T-helper 1 cell (primary cell): ENCODE data around the gene BIN2.
"Not testable (repeated sequence)": the region's sequence is repeated elsewhere in the genome, so short reads cannot be mapped to it uniquely, and the experiment has no call there.

Experiments used
- DNase-seq, 5 donors: peaks; one replicate each; pipeline ENCODE4 v3.0.0-alpha.2; 2012 to 2020

Gene BIN2

DNA sequence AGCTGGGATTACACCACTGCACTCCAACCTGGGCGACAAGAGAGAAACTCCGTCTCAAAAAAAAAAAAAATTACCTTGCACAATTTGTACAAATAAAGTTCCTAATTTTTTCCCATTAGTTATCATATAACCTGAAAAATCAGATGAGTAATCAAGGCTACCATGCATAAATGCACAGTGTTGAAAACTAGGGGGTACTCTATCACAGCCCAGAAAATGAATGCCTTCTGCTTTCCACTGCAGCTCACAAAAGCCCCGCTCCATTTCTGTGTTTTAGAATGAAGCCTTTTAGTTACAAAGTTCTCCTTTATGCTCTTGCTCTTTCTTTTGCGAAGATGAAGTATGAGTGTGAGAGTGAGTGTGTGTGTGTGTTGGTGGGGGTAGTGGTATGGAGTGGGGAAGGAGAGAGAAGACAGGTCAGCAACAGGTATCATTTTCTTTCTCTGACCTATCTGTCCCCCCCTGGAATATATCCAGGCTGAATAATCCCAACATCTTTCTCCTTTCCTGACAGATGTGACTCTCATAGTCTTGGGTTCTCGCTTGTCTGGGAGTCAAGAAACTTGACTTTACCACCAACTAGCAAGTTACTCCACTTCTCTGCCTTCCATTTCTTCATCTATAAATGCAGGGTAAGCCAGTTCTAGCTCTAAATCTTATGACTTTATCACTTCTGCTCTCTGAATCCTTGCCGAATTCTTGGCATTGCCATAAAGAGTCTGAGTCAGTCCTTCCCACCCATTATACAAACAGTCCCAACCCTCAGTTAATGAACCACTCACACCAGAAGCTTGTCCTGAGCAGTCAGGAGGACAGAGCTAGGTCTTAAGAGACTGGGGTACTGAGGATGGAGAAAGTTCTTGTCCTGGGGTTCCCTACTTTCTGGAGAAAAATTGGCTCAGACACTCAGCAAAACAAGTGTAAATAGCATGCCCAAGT is 16.1 kb downstream of the BIN2 start:
- DNase-seq = no peak

DNA sequence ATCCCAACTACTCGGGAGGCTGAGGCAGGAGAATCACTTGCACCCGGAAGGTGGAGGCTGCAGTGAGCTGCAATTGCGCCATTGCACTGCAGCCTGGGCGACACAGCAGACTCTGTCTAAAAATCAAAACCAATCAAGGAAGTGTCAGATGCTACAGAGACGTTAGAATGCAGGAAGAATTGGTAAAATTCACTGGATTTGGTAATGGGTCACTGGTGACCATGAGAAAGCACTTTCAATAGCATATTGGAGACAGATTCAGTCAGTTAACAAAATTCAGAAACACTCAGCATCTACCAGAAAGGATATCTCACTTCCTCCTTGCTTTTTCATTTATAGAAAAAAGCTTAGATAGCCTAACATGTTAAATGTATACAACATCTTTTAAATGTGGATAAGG is 17.5 kb downstream of the BIN2 start:
- no peak for DNase-seq

DNA sequence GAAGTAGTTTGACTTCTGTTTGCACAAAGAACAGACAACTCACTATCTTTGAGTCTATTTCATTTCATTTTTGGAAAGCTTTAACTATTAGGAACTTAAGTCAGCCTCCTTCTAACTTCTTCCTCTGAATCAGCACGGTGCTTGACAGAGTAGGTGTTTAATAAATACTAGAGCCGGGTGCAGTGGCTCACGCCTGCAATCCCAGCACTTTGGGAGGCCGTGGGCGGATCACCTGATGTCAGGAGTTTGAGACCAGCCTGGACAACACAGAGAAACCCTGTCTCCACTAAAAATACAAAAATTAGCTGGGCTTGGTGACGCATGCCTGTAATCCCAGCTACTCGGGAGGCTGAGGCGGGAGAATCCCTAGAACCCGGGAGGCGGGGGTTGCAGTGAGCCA is 23.2 kb downstream of the BIN2 start:
- not testable (repeated sequence) for DNase-seq

DNA sequence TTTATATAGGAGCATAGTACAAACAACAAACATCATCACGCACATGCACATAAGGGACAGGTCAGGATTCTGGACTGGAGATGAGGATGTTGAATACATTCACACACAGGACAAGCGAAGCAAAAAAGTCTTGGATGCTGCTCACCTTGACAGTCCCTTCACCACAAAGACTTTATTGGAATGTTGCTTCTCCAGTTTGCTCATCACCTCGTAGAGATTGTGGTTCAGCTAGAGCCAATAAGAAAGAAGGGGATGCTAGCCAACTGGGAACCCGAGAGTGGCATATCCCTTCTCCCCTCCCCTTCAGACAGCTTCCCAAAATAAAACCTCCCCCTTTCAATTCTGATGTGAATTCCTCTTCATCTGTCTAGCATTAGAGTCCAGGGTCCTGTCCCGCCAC is 28.3 kb downstream of the BIN2 start:
- DNase-seq = no peak

DNA sequence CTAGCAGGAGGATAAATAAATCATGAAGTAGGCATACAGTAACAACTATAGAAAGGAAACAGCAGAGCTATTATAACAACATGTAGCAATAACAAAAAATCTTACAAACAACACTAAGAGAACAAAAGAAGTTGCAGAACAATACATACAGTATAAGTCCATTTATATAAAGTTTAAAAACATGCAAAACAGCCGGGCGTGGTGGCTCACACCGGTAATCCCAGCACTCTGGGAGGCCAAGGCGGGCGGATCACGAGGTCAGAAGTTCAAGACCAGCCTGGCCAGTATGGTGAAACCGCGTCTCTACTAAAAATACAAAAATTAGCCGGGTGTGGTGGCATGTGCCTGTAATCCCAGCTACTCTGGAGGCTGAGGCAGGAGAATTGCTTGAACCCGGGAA is 29.9 kb downstream of the BIN2 start:
- DNase-seq = not testable (repeated sequence)

DNA sequence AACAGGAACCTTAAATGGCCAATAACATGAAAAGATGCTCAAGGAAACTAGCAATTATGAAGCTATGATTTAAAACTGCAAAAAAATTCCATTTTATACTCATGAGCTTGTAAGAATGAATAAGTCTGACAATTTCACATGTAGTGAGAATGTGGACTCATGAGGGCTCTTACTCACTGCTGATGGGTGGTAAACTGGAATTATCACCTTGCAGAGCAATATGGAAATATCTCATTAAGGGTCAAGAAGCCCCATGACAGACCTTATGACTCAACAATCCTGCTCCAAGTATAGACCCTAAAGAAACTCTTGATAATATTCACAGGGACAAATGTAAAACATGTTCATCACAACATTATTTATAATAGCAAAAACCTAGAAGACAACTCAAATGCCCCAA is 30.3 kb downstream of the BIN2 start:
- no peak for DNase-seq

DNA sequence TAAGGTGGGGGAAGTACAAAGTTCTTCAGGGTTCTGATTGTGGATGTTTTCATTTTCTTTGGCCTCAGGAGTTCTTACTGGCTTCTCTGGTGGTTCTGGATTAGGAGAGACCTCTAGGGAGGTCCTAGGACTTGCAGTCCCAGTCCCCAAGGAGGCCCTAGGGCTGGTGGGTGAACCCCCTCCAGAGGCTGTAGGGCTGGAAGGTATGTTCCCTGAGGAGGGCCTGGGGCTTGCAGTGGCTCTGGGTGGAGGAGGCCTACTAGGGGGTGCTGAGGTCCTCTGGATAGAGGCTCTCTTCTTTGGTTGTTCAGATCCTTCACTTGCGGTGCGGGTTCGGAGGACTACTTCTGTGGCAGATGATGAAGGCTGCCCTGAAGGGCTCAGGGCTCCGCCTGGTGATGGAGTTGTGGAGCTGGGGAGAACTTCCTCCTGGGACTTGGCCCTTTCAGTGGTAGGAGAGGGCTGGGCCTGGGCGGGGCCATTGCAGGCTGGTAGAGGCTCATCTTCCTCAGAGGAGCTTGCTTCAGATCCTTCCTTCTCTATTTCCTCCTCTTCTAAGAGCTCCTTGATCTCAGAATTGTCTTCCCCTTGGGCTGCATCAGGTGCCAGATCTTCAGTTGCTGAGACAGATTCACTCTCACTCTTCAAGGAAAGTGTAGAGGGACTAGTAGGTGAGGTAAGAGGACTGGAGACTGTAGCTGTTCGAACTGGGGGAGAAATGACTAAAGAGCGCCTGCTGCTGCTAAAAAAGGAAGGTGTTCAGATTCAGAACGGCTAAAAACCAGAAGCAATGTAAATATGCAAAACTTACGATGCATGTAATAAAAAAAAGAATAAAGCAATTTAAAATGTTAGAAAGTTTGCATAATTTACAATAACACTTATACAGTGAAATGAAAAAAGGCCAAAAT is 32.1 kb downstream of the BIN2 start:
- DNase-seq = not testable (repeated sequence)

- no peak for DNase-seq
These were observed 38.1 kb downstream of the BIN2 start for GRCh38 chr12:51285843-51286242.

GRCh38 chr12:51281202-51281924 is 42.6 kb downstream of the BIN2 start:
- DNase-seq = no peak

DNA sequence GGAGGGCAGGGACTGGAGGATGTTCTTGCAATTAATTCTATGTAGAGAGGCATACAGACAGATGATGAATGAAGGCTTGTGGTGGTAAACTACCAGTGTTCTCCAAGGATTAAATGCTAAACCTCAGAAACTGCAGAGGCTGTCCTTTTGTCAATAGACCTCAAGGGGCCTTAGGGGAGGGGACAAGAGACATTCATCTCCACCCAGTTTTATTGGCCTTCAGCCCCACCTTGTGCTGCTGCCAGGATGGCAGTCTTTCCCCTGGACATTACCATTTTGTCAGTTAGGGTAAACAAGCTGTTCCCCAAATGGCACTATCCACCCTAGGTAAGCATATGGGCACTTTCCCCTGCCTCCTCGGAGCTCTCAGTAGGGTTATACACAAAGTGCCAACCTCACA is 48.9 kb downstream of the BIN2 start:
- no peak for DNase-seq

GRCh38 chr12:51272810-51273209 is 51.2 kb downstream of the BIN2 start:
- not testable (repeated sequence) for DNase-seq

DNA sequence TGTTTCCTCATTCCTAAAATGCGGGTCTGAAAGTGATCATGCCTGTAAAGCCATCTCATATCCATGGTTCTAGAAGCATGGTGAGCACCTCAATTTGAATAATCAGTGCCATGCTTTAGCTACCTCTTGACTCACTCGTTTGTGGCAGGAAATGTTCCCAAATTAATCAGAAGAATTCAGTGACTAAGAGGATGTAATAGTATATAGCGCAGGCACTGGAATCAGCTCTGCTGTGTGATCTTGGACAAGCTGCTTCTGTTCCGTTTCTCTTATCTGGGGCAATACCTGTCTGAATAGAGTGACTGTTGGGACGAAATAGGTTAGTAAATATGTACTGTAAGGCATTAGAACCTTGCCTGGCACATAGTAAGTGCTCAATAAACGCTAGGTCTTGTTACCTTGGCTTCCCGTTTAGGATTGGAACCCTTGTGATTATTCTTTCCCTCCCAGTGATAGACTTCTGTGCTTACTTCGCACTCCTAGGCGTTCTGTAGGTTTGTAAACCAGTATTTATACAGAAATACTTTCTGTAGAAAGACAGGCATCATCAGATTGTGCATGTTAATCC is 52.9 kb downstream of the BIN2 start:
- DNase-seq = no peak

GRCh38 chr12:51270067-51270950 is 53.7 kb downstream of the BIN2 start, which contains the start of gene SMAGP:
TSS of gene SMAGP (minus strand) at chr12:51270415. CDS start at chr12:51269278, 1,137 bp downstream.
- peak; percentile 24 to 43 (median 32) for DNase-seq

DNA sequence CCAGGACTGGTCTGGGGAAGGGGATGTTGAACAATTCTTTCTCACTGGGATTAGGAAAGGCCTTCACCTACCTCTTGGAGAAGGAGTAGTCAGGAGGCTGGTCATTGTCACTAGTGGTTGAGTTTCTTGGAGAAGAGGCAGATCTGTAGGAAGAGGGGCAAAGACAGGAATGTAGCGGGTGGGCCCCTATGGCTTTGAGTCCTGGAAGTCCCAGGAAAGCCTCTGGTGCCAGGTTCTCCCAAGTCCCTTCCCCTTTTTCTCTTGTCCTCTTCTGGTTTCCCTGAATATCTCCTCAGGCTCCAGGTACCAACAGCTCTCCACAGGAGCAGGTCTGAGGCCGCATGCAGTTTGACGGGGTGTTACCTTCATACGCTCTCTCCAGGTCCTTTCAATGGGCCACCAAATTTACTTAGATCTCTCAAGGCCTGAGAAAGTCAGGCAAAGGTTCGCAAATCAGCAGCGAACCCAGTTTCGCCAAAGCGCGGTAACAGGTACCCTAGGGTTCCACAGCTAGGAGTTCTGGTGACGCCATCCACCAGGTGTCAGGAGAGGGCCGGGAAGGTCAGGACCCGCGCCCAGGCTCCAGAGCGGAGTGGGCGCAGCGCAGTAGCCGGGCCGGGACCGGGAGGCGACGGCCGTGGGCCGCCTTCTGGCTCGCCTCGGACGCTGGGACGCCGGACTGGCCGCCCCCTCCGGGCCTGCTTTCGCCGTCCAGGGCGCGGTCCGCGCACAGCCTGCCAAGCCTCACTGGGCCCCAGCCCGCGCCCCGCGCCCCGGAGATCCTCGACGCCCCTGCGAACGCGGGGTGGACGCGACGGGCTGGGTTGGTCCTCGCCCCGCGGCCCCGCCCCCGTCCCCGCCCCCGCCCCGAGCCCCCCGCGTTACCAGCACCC is 54.6 kb downstream of the BIN2 start:
- peak; percentile 19 to 52 (median 49) for DNase-seq

- peak in 1 of 5 donors; percentile 56 for DNase-seq
These were observed 59.0 kb downstream of the BIN2 start for GRCh38 chr12:51265024-51265423.

DNA sequence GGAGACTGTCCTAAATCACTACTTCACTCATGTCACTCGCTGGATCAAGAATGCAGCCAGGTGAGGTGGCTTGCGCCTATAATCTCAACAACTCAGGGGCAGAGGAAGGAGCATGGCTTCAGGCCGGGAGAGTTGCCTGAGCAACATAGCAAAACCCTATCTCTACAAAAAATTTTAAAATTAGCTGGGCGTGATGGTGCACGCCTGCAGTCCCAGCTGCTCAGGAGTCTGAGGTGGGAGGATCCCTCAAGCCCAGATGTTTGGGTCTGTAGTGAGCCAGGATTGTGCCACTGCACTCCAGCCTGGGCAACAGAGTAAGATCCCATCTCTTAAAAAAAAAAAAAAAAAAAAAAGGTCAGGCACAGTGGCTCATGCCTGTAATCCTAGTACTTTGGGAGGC is 59.7 kb downstream of the BIN2 start:
- no peak for DNase-seq

DNA sequence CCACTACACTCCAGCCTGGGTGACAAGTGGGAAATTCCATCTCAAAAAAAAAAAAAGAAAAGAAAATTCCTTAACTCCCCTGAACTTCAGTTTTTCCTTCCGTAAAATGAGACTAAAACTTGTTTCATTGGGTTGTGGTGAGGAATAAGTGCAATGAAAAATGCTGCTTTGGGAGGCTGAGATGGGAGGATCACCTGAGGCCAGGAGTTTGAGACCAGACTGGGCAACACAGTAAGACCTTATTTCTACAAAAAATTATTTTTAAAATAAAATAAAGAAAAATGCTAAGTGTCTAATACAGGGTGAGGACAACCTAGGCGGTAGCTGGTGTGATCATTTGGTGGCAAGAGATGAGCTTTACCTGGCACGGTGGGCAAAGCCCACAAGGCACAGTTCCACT is 60.6 kb downstream of the BIN2 start:
- no peak for DNase-seq

DNA sequence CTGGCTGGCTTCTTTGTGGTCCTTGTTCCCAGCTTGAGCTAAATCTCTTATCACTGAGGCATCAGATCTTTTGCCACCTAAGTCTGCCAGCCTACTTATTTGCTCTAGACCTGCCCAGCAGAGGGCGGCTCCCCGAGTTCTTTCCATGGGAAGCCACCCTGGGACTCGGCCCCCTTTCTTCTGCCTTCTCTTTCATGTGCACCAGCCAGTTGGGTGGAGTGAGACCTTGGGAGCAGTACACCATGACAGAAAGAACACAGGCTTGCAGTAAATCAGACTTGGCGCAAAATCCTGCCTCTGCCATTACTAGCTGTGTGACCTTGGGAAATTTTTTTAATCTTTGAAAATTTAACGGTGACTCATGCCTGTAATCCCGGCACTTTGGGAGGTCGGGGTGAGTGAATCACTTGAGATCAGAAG is 61.2 kb downstream of the BIN2 start:
- peak in 1 of 5 donors; percentile 40 for DNase-seq

- DNase-seq = not testable (repeated sequence)
These were observed 64.4 kb downstream of the BIN2 start for GRCh38 chr12:51259600-51259999.

DNA sequence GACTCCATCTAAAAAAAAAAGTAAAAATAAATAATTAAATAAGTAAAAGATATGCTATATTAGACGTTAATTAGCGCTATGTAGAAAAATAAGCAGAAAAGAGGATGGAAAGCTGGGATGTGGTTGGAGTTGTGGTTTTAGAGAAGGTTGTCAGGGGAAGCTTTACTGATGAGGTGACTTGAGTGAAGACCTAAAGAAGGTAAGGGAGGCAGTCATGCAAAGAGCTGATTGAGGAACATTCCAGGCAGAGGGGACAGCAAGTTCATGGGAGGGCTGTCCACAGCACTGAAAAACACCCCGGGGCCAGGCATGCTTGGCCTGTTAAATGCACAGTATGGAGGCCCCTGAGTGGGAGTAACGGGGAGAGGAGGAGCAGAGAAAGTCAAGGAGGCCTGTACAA is 69.4 kb downstream of the BIN2 start:
- no peak for DNase-seq
